ENCODE results near the gene FARSB. TPM values are rescaled to one million over a fixed set of nuclear protein-coding genes. Genes with fewer than 3 reads are reported as not detected.
A peak's percentile ranks its signal among the peaks of the same experiment; 100 is the strongest.

Gene FARSB
- polyA plus RNA-seq (15.2 and 15.3 TPM in 2 replicates), polyA minus RNA-seq (27.8 and 30.3 TPM in 2 replicates)

DNA sequence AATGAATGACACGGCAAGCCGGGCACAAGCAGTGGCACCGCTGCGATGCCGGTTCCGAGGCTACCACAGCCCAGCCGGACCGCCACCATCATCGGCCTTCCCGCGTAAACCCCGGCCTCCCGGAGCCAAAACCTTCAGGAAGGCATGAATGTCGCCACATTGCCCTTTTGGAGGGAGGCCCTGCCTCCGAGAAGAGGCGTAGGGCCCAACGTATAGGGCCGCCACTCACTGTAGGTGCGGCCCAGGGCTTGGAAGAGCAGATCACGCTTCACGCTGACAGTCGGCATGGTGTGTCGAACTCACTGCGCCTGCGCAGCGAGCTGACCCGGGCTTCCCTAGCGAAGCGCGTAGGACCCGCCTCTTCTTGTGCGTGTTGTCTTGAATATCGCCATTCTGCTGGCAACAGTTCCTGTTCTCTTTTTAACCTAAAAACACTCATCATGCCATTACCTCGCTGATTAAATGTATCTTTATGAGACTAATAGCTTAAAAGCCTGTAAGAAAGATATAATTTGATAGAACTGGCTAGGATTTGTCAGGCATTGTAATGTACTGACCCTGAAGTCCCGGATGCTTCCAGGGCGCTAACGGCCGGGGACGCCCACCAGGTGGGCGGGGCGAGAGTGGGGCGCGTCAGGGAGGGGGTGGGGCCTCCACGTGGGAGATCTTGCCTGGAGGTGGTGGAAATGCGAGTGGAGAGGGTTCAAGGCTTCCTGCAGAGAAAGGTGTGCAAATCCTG, at the start of gene FARSB:
FARSB (minus strand) TSS at position 306 of the 739 bp plus-strand sequence; CDS start at position 287, 19 bp downstream.
- Histone ChIP-seq H3K4me2 (ENCODE audit: low read length) (peak within 1 kb of the TSS; percentile 56), H3K27ac (ENCODE audit: low read length) (peak within 1 kb of the TSS; percentile 81), H2AFZ (ENCODE audit: low read depth, low read length) (peak within 1 kb of the TSS; percentile 82), H3K4me3 (ENCODE audit: low read length) (peak within 1 kb of the TSS; percentile 80), H4K20me1 (ENCODE audit: insufficient read depth) (no peaks in the 10 kb centered on the region), H3K9me2 (ENCODE audit: insufficient read depth, low read length) (no peaks in the 10 kb centered on the region), H3F3A (ENCODE audit: insufficient read depth, low read length, poor library complexity, severe bottlenecking) (no peaks in the 10 kb centered on the region), H3K36me3 (ENCODE audit: insufficient read depth, low read length) (no peaks in the 10 kb centered on the region), H3K79me2 (replicated peaks; ENCODE audit: insufficient read depth, low read length) (peaks cover 22% of the 10 kb centered on the region), H3K9ac (ENCODE audit: low read length) (peak within 1 kb of the TSS; percentile 88), H3K9me3 (ENCODE audit: low read length) (no peaks in the 10 kb centered on the region), H3K27me3 (ENCODE audit: insufficient read depth, low read depth, low read length) (no peaks in the 10 kb centered on the region)
- TF ChIP-seq POLR2AphosphoS5 (IDR thresholded peaks at IDR 0.05), result peak; percentile 93
- peak; percentile 34 for TF ChIP-seq EP300 (conservative IDR thresholded peaks at IDR 0.05; ENCODE audit: poor library complexity, severe bottlenecking)
- no peak for TF ChIP-seq EZH2 (IDR thresholded peaks at IDR 0.05; ENCODE audit: borderline replicate concordance, insufficient read depth, low read length, poor library complexity, severe bottlenecking)
- no peak for TF ChIP-seq TAF1 (IDR thresholded peaks at IDR 0.05; ENCODE audit: low read depth)
- TF ChIP-seq RAD21 (conservative IDR thresholded peaks at IDR 0.05), result peak; percentile 40
- peak; percentile 99 for TF ChIP-seq MXI1 (conservative IDR thresholded peaks at IDR 0.05; ENCODE audit: poor library complexity, severe bottlenecking)
- TF ChIP-seq SMC3 (conservative IDR thresholded peaks at IDR 0.05; ENCODE audit: poor library complexity), result peak; percentile 22
- TF ChIP-seq, protein P1, sequence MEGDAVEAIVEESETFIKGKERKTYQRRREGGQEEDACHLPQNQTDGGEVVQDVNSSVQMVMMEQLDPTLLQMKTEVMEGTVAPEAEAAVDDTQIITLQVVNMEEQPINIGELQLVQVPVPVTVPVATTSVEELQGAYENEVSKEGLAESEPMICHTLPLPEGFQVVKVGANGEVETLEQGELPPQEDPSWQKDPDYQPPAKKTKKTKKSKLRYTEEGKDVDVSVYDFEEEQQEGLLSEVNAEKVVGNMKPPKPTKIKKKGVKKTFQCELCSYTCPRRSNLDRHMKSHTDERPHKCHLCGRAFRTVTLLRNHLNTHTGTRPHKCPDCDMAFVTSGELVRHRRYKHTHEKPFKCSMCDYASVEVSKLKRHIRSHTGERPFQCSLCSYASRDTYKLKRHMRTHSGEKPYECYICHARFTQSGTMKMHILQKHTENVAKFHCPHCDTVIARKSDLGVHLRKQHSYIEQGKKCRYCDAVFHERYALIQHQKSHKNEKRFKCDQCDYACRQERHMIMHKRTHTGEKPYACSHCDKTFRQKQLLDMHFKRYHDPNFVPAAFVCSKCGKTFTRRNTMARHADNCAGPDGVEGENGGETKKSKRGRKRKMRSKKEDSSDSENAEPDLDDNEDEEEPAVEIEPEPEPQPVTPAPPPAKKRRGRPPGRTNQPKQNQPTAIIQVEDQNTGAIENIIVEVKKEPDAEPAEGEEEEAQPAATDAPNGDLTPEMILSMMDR (IDR thresholded peaks at IDR 0.05; ENCODE audit: poor library complexity, severe bottlenecking), result no peak
- TF ChIP-seq, protein P2, sequence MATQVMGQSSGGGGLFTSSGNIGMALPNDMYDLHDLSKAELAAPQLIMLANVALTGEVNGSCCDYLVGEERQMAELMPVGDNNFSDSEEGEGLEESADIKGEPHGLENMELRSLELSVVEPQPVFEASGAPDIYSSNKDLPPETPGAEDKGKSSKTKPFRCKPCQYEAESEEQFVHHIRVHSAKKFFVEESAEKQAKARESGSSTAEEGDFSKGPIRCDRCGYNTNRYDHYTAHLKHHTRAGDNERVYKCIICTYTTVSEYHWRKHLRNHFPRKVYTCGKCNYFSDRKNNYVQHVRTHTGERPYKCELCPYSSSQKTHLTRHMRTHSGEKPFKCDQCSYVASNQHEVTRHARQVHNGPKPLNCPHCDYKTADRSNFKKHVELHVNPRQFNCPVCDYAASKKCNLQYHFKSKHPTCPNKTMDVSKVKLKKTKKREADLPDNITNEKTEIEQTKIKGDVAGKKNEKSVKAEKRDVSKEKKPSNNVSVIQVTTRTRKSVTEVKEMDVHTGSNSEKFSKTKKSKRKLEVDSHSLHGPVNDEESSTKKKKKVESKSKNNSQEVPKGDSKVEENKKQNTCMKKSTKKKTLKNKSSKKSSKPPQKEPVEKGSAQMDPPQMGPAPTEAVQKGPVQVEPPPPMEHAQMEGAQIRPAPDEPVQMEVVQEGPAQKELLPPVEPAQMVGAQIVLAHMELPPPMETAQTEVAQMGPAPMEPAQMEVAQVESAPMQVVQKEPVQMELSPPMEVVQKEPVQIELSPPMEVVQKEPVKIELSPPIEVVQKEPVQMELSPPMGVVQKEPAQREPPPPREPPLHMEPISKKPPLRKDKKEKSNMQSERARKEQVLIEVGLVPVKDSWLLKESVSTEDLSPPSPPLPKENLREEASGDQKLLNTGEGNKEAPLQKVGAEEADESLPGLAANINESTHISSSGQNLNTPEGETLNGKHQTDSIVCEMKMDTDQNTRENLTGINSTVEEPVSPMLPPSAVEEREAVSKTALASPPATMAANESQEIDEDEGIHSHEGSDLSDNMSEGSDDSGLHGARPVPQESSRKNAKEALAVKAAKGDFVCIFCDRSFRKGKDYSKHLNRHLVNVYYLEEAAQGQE (IDR thresholded peaks at IDR 0.05; ENCODE audit: borderline replicate concordance), result no peak

- Histone ChIP-seq H3K4me2 (ENCODE audit: low read length) (no peak overlapping the region), H3K4me3 (ENCODE audit: low read length) (no peak overlapping the region)
These were observed 48.0 kb upstream of the FARSB start for GRCh38 chr2:222703886-222704285.

More at GRCh38 chr2:222703886-222704285, 48.0 kb upstream of the FARSB start:
- Histone ChIP-seq H3K27me3 (ENCODE audit: insufficient read depth, low read depth, low read length) (no peaks in the 10 kb centered on the region), H2AFZ (ENCODE audit: low read depth, low read length) (no peak overlapping the region), H3K36me3 (ENCODE audit: insufficient read depth, low read length) (no peaks in the 10 kb centered on the region), H3K9me3 (ENCODE audit: low read length) (no peaks in the 10 kb centered on the region), H3K79me2 (replicated peaks; ENCODE audit: insufficient read depth, low read length) (no peaks in the 10 kb centered on the region), H4K20me1 (ENCODE audit: insufficient read depth) (no peaks in the 10 kb centered on the region), H3K9me2 (ENCODE audit: insufficient read depth, low read length) (no peaks in the 10 kb centered on the region), H3F3A (ENCODE audit: insufficient read depth, low read length, poor library complexity, severe bottlenecking) (no peaks in the 10 kb centered on the region), H3K27ac (ENCODE audit: low read length) (no peak overlapping the region), H3K9ac (ENCODE audit: low read length) (no peak overlapping the region)
- no peak for TF ChIP-seq EZH2 (IDR thresholded peaks at IDR 0.05; ENCODE audit: borderline replicate concordance, insufficient read depth, low read length, poor library complexity, severe bottlenecking)
- TF ChIP-seq EP300 (conservative IDR thresholded peaks at IDR 0.05; ENCODE audit: poor library complexity, severe bottlenecking), result no peak
- no peak for TF ChIP-seq RAD21 (conservative IDR thresholded peaks at IDR 0.05)
- TF ChIP-seq, protein P2 (IDR thresholded peaks at IDR 0.05; ENCODE audit: borderline replicate concordance), result no peak
- no peak for TF ChIP-seq POLR2AphosphoS5 (IDR thresholded peaks at IDR 0.05)
- TF ChIP-seq MXI1 (conservative IDR thresholded peaks at IDR 0.05; ENCODE audit: poor library complexity, severe bottlenecking), result no peak
- TF ChIP-seq, protein P1 (IDR thresholded peaks at IDR 0.05; ENCODE audit: poor library complexity, severe bottlenecking), result no peak
- no peak for TF ChIP-seq SMC3 (conservative IDR thresholded peaks at IDR 0.05; ENCODE audit: poor library complexity)
- TF ChIP-seq TAF1 (IDR thresholded peaks at IDR 0.05; ENCODE audit: low read depth), result no peak

Data from neural cell (in vitro differentiated cells).